DMS114 treated with DMSO at 0.1 percent for 48 hours (cell line): ENCODE results near the gene RRP36.
"Not testable (repeated sequence)": the region's sequence is repeated elsewhere in the genome, so short reads cannot be mapped to it uniquely, and the experiment has no call there.

Experiments used
- DNase-seq: peaks from one replicate; lab custom pipeline; 2025; ENCODE audit not compliant: unreplicated experiment; lab: John Stamatoyannopoulos, UW

The RRP36 gene

DNA sequence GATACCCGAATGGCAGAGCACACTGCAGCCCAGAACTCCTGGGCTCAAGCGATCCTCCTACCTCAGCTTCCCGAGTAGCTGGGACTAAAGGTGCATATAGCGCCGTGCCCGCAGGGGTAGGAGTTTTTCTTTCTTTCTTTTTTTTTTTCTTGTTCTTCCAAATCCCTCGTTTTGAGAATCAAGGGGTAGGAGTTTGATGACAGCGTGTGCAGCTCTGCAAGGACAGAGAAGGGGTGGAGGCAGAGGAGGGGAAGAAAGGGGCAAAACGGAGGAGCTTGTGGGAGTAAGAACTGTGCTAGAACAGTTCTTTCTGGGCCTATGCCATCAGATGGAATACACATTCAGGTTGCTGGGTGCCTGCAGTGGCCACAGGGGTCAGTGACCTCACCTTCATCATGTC lies 15.3 kb downstream of the RRP36 start:
- no peak for DNase-seq

DNA sequence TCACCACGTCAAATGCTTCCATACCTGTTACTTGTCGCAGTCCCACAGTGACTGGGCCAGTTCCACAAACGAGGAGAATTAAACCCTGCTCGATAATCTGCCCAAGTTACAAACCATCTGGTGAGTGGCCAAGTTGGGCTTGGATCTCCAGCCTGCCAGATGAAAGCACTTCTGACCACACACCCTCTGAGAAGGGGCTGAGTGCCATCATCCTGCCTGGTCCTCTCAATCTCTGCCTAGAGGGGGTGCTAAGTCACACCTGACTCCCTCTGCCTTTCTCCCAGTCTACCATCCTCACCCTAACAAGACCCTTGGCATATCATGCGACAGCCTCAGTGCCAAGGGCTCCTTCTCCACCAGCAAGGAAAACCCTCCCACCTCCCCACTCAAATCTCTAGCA lies 15.8 kb downstream of the RRP36 start:
- DNase-seq, result no peak

DNA sequence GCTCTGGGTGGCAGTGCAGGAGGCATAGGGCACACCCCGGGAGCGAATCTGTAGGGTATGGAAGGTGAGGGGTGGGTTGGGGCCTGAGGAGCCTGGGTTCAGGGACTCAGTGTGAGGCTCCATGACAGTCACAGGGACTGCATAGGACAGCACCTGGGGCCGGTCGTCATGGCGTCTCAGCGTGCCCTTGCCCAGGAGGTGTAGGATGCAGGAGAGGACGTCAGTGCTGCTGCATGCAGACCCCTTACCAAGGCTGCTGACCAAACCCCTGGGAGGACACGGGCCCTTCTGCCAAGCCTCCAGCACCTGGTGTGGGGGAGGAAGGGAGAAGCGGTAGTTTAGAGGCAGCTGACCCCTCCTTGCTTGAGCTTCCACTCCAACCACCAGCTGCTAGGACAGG lies 16.3 kb downstream of the RRP36 start:
- no peak for DNase-seq

DNA sequence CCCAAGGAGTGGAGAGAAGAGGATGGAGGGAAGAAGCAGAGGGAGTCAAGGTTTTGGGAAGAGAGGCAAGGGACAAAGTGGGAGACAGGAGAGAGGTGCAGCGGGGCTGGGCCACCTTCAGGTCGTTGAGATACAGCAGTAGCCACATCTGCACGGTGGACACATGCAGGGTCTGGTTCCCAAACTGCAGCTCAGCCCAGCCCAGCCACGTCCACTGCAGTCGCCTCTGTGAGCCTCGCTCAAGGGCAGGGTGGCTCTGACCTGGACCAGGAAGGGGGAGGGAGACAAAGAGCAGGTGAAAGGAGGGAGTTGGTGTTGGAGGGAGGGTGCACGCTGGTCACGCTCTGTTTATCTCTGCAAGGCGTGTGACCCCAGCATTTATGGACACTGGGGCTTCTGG lies 17.3 kb downstream of the RRP36 start:
- DNase-seq, result no peak

DNA sequence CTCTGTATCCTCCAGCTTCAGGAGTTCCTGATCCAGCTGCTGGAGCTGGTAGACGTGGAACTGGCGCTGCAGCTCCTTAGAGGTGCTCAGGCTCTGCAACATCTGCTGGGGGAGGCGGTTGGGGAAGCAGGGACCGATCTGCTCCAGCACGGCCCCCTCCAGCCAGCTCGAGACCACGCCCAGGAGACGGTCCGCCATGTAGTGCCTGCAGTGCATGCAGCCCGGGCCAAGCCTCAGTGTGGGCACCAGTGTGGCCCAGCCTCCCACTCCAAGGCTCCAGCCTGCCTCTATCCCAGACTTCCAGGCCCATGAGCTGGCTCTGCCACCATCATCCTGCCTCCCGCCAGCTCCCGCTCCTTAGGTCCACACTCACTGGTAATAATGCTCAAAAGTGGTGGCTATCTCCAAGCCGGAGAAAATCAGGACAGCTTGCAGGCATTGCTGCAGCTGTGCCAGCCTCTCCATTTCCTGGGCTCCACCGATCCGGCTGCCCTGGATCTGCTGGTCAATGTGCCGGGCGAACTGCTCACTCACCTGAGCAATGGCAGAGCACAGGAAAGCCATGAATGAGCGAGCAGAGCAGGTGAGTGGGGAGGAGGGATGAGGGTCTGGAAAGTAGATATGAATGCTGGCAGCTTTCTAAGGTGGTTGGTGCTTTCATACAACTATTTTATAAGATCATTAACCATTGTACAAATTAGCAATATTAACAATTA lies 19.3 kb downstream of the RRP36 start:
- no peak for DNase-seq

DNA sequence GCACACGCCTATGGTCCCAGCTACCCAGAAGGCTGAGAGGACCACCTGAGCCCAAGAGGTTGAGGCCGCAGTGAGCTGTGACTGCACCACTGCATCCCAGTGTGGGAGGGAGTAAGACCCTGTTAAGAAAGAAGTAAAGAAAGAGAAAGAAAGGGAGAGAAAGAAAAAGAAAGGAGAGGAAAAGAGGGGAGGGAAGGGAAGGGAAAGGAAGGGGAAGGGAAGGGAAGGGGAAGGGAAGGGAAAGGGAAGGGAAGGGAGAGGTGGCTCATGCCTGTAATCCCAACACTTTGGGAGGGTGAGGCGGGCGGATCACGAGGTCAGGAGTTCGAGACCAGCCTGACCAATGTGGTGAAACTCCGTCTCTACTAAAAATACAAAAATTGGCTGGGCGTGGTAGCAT lies 20.1 kb downstream of the RRP36 start:
- not testable (repeated sequence) for DNase-seq

DNA sequence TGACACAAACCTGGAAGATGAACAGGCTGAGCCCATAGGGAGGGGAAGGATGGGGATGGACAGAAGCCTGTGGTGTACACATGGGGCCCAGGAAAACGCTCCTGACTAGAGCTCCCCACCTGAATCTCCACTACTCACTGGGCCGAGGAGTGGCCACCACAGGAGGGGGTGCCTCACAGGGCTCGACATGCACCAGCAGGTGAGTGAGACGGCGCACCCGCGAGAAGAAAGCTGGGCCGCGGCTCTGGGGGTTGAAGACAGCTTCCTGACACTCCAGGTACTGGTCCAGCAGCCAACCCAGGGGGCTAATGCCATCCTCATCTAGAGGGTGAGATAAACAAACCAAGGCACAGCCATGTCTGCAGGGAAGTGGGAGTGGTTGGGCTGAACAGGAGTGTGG lies 21.9 kb downstream of the RRP36 start:
- no peak for DNase-seq

DNA sequence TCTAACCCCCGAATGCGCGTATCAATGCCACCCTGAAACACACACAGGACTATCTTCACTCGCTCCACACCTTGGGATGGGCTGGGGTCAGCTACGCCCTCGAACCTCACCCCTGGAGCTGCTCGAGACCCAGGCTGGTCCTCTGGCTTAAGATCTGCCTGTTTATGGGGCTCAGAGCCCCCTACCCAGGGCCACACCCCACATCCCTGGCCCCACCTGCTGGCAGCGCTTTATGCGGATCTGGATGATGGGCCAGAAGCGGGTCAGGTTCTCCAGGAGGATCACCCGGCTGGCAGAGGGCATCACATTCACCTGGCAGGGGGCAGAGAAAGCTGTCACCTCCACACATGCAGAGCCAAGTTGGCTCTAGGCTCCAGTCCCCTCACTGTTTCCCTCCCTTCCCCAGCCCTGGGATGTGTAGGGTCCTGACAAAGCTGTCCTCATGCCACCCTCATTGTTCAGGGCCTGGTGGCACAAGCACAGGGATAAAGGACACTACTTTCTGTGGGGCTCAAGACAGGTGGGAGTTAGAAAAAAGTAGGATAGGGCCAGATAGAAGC lies 24.0 kb downstream of the RRP36 start:
- DNase-seq, result no peak

DNA sequence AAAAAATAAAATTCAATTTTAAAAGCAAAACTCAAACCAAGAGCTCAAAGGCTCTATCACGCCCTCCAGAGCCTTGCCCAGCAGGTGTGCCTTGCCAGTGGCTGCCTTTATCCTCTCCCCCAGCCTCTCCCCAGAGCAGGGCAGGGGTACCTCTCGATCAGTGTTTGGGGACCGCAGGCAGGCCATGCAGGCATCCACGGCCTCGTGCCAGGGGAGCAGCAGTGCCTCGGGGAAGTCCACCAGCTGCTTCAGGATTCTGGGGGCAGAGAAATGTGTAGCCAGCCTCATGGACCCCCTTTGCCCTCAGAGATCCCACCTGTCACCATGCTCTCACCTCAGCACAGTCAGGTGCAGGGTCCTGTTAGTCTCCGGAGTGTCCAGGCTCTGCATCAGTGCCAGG lies 26.6 kb downstream of the RRP36 start:
- no peak for DNase-seq

DNA sequence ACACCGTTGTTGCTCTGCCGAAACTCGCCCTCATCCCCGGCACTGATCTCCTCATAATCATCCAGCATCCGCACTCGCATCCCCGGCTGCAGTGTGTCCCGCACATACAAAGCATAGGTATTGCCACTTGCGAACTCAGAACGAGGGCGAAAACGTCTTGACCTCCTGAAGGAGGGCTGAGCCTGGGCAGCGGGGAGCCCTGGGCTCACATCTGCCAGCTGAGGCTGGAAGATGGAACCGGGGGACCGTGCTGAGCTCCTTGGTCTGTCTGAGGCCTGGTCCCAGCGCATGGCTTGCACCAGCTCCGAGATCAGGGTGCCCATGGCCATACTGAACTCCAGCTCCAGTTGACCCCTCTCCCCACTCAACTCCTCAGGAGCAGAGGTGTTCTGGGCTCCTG lies 29.6 kb downstream of the RRP36 start:
- no peak for DNase-seq

DNA sequence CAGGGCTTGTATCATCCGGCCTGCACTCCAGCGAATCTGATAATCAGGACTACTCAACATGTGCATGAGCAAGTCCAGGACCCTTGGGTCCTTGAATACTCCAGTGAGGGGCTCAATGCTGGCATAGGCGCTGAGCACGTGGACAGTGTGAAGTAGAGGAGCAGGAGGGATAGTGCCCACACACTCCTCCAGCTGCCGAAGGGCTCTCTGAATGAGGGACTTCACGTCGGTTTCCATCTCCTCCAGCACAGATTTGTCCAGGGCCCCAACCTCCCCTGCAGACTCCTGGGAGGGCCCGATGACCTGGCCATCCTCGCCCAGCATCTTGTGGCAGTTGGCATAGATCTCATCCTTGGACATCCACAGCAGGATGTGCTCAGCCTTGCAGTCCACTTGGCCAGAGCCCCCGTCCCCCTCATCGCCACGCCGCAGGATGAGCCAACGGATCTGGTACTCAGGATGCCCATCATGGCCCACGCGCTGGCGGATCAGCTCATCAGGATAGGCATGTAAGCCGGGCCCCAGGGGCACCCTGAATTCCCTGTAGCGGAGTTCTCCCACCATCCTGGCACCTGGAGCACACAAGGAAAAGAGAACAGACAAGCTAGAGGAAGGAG lies 30.9 kb downstream of the RRP36 start:
- DNase-seq, result no peak

DNA sequence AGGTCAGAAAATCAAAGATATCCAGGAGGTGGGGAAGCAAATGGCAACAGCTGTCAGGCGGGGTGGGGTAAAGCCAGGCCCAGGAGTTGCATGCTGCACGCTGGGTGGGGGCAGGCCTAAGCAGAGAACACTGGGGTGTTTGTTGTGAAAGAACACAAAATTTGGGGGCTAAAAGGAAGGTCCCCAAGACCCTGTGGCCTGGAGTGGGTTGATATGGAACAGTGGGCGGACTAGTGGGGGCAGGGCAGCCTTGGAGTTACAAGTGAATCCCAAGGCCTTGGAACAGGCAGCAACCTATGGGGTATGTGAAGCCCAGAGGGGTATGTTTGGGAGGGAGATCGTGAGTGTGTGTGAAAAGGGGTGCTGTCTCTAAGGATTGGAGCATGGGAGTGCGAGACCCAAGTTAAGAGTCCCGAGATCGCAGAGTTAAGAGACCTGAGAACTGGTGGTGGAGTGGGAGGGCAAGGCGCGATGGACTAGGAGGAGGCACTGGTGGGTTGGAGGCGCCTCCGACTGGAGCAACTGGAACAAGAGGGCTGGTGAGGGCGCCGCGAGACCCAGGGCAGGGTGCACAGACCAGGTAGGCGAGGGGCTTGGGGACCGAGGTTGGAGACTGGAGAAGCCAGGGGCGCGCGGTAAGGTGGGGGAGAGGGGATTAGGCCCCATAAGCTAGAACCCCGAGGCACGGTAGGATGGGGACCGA lies 31.6 kb downstream of the RRP36 start:
- no peak for DNase-seq

DNA sequence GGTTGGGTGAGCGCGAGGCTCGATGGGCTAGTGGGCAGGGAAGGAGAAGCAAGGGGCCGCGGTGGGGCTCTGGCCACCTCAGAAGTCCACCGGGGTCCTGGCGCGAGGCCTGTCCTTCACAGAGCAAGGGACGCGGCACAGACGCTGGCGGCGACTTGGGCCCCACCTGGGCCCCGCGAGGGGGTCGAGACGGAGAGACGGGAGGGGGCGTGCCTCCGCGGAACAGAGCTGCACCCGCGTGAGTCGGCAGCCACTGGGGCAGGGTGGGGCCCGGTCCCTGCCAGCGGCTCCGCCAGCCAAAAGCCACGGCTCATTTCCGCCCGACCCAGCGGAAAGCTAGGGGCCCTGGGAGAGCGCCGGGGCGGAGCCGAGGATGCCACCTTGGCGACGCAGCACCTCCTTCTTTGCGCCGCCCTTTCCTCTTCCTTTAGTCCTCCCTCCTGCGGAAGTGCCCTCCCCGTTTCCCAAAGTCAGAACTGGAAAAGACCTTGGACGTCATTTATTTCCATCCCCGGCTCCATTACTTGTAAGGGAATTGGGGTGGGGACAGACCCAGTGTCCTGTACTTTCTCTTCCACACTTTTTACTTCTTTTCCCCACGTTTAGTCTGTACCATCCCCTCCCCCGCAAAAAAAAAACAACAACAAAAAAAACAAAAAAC lies 32.3 kb downstream of the RRP36 start, which contains the start of gene CUL7:
TSS of gene CUL7 (minus strand) at position 307 of the 661 bp plus-strand sequence. CDS start 1,063 bp downstream, outside the sequence.
- DNase-seq, result peak; percentile 97

DNA sequence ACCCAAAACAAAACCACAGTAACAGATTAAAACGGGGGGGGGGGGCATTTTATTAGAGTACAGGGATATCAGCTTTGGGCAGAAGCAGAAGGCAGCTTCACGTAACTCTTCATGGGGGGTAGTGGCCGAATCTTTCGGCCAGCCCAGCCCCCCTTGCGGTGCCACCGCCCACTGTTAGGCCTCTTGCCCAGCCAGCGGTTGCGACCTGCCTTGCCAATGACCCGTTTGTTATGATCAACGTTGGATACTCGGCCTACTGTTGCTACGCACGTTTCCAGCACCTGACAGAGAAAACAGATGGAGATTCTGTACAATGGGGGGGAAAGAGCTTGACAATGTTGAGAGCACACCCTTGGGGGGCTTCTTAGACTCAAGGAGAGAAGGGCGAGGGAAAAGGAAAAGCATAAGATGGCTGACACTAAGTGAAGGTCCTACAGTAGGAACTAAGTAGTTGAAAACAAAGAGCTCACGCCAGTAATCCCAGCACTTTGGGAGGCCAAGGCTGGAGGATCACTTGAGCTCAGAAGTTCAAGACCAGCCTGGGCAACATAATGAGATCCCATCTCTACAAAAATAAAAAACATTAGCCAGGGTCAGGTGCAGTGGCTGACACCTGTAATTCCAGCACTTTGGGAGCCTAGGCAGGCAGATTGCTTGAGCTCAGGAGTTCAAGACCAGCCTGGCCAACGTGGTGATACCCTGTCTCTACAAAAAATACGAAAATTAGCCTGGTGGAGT lies 33.0 kb downstream of the RRP36 start:
- DNase-seq, result no peak

DNA sequence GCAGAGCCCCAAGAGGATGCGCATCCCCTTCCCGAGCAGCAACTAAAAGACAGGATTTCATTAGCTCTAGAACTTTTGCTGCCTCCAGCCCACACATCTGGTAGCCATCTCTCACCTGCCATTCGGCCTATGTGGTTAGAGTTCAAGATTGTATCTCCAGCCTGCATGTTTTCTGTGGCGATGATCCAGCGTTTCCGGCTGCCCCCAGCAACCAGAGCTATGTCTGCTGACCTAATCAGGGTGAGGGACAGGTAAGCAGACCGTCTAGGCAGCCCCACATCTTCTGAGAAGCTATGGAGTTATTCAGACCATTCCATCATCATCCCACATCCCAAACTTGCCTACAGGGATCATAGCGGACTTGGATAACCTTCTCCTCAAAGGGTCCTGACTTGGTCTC lies 34.5 kb downstream of the RRP36 start:
- no peak for DNase-seq

DNA sequence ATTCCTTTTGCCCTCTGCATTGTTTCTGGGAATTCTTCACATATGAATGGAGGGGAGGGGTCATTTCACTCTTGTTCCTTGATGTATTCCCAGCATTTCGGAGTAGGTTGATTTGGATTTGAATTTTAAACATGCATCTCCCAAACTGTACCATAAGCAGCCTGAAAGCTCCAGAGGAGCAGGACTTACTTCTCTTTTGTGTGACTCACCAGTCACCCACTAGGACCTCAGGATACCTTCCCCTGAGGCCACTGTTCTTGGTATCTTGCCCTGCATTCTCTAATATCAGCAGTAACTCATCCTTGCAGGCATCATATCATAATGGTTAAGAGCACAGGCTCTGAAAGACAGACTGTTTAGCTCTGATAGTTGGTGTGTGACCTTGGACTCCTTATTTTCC lies 37.1 kb downstream of the RRP36 start:
- DNase-seq, result no peak

DNA sequence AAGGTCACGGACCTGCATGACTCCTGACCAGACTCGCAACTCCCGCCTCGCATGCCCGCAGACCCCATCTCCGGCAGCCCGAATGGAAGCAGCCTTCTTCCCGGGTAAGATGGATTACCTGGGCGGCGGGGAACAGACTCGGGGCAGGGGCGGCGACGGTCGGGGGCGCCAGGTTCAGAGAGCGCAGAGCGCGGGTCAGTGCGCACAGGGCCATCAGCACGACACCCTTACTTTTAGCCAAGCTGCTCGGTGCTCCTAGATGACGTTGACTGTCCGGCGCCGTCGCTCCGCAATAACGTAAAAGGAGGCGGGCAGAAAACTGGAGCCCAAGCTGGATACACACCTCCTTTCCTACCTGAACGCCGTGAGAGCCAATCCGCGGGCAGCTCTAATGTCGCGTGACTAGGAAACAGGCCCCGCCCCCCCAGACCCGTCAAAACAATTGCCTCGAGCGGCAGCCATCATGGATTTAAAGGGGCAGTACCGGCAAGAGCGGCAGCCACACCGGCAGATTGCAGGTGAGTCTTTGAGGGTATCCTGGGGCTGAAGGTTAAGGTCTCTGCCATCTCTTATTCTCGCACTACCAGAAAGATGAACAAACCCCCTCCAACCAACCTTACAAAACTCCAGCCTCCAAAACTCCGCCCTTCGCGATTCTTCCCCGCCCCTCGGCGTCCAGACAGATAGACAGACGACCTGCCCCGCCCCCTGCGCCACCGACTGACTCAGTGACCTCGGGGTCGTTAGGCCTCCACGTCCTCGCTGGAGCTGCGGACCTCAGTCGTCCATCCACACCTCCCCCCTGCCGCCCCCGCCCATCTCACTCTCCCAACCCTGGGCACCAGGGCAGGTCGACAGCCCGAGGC lies 38.0 kb downstream of the RRP36 start, which contains the start of the genes KLC4 and MRPL2:
TSS of gene KLC4 (plus strand) at position 464 of the 866 bp plus-strand sequence. CDS start 1,705 bp downstream, outside the sequence.
TSS of gene MRPL2 (minus strand) at position 267 of the 866 bp plus-strand sequence. CDS start at position 214, 53 bp downstream.
- peak; percentile 99 for DNase-seq

DNA sequence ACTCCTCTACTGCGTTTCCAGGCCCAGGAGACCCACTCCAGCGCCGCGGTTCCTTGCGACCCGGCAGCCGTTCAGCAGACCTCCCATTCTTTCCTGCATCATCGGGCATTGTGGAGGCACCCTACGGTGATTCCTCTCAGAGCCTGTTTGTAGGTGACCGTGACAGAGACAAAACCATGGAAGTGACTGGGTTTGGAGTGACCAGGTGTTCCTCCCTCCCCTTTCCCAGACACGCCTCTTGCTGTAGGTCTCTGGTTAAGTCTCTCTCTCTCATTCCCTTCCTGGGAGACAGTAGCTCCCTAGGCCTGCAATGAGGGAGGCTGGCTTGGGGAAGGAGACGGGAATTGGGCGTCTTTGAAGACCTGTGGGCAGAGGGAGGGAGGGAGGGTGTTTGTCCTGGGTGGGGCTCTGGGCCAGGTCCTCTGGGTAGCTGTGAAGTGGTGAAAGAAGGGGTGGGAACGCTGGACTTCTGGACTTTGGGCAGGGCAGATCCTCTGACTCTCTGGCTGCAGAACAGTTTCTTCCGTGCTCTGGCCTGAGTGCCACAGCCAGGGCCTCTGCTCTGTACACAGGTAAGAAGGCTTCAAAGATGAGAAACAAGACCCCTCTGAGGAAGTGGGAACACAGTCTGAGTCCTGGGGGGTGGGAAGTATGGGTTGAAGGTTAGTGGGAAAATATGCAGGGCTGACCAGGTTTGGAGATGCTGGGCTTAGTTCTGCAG lies 38.8 kb downstream of the RRP36 start:
- DNase-seq, result no peak
